Peyer's patch (tissue), 4 donors: ENCODE results near the gene ANGPTL2.

Source experiments
- CTCF ChIP-seq, 6 experiments: fragments of 450-650 bp in 4 of 6; fragments of 200-600 bp in 2 of 6; sonication (generic) in 1 of 6; IDR thresholded peaks; one replicate each; pipeline ENCODE4 v1.5.1; 2017 to 2019; ENCODE audit warnings: antibody characterized with exemption in 6 of 6, mild to moderate bottlenecking in 3 of 6, moderate library complexity in 1 of 6
- POLR2A ChIP-seq, 2 donors: fragments of 450-650 bp; IDR thresholded peaks; one replicate each; pipeline ENCODE4 v1.5.1; 2017; ENCODE audit warnings: antibody characterized with exemption in 2 of 2, mild to moderate bottlenecking in 2 of 2, moderate library complexity in 2 of 2

GRCh38 chr9:127093319-127094020 is 29.0 kb downstream of the ANGPTL2 start:
- no peak for TF ChIP-seq POLR2A (IDR thresholded peaks at IDR 0.05)
- no peak for TF ChIP-seq CTCF (IDR thresholded peaks at IDR 0.05)
